HG02885 (cell line): ENCODE measurements around the gene GALNT13.

Experiments
- ATAC-seq: cut with Tn5 transposase; IDR thresholded peaks from one replicate; pipeline ENCODE4 v1.9.1; 2021; ENCODE audit warnings: mild to moderate bottlenecking; ENCODE audit not compliant: unreplicated experiment, poor library complexity

The GALNT13 gene

DNA sequence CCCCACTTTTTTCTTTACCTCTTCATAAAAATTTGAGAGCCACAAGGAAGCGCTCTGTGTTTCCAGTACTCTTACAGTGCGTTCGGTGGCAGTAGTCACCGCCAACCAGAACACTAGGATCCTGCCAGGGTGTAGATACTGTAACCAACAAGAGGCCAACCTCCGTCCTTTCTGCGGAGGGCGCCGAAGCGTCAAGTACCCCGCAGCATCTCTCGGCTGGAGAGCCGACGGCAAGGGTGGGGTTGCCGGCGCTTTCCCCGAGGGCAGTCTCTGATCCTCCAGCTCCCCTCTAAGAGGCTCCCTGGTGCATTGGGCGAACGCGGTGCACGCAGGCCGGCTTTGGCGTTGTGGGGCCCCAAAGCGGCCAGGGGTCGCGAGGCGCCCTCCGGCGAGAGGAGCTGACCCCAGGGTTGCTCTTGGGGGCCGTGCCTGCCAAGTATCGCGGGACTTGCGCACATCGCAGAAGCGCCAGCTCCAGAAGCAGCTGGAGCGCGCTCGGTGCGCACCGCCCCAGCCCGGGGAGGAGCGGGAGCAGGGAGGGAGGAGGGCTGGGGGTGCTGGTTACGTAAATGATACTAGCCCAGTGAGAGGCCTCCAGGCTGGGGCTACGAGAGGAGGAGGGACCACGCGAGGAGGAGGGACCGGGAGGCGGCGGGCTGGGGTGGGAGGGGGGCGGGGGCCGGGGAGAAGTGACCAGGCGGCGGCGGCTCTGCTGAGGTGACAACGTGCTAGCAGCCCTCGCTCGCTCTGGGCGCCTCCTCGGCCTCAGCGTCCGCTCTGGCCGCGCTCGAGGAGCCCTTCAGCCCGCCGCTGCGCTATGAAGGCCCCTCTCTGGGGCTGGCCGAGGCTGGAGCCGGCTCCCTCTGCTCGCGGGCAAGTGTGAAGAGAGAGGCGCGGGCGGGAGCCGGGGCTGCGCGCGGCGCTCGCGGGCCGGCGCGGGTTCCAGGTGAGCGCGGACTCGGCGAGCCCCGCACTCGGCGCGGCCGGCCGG, at the start of gene GALNT13:
TSS of gene GALNT13 (plus strand) at position 692 of the 991 bp plus-strand sequence.
- ATAC-seq = no peak

DNA sequence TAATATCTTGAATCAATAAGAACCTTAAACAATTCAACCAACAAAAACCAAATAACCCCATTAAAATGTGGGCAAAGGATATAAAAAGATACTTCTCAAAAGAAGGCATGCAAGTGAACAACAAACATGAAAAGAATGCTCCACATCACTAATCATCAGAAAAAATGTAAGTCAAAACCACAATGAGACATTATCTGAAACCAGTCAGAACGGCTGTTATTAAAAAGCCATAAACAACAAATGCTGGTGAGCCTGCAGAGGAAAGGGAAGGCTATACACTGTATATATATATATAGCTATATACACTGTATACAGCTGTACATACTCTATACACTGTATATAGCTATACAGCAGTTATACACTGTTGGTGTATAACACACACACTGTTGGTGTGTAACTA, 47.8 kb upstream of the GALNT13 start:
- no peak for ATAC-seq

DNA sequence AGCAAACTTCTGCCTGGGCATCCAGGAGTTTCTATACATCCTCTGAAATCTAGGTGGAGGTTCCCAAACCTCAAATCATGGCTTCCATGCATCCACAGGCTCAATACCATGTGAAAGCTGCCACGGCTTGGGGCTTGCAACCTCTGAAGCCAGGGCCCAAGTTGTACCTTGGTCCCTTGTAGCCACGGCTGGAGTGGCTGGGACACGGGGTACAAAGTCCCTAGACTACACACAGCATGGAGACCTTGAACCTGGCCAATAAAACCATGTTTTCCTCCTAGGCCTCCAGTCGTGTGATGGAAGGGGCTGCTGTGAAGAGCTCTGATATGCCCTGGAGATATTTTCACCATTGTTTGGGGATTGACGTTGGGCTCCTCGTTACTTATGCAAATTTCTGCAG, 43.4 kb upstream of the GALNT13 start:
- ATAC-seq = no peak

DNA sequence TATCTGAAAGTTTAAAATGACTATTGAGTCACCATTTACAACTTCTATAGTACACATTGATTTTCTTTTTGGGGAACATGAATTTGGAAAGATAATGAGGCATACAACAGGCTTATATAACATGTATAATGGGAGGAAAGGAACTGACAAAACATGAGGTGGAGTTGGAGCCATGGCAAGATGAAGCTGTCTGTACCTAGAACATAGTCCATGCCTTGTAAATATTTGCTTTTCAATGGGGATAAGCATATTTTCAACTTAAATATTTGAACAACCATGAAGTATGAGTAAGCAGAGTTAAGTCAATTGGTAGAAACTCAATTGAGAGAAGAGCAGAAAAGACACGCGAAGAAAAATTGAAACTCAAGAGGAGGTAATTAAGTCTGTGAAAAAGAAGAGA, 37.1 kb upstream of the GALNT13 start:
- no peak for ATAC-seq

DNA sequence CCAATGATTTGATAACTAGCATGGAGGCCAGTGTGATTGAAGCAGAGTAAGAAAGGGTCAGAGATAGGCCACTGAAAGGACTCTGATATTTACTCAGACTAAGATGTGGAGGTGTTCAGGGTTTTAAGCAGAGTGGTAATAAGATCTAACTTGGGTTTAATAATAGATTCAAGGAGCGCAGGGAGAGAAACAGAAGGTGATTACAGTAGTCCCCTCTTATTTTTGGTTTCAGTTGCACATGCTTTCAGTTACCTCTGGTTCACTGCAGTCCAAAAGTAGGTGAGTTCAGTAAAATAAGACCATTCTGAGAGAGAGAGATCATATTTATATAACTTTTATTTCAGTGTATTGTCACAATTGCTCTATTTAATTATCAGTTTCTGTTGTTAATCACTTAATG, 13.5 kb upstream of the GALNT13 start:
- no peak for ATAC-seq

DNA sequence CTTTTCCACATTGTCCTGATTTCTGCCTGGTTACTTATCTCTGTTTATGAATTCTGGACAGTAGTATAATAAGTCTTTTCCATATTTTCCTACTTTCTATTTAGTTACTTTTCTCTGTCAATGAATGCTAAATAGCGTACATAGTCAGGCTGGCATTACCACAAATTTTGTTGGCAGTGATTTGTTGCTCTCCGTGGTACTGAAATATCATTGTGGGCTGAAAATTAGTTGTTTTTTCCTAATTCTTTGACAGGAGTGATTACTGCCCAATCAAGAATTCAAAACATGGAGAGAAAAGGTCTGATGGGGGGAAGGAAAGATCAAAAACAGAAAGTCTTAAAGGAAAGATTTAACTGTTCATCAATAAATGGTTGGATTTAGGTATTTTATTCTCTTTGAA, 7.7 kb upstream of the GALNT13 start:
- no peak for ATAC-seq

DNA sequence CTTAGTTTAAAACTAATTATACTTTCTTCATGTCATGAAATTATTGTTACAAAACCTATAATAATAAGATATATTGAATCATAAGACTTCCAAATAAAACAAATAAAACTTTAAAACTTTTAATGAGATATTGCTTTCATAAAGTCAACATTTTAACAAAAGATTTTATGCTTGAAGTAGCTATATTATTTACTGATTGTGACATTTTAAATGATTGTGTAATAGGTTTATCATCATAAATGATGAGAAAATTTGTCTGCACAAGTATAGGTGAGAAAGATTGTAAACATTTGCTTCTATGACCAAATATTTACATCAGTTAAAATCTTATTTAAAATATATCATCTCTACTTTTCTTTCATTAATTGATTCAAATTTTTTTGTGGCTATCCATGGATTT, 5.1 kb upstream of the GALNT13 start:
- ATAC-seq = no peak

DNA sequence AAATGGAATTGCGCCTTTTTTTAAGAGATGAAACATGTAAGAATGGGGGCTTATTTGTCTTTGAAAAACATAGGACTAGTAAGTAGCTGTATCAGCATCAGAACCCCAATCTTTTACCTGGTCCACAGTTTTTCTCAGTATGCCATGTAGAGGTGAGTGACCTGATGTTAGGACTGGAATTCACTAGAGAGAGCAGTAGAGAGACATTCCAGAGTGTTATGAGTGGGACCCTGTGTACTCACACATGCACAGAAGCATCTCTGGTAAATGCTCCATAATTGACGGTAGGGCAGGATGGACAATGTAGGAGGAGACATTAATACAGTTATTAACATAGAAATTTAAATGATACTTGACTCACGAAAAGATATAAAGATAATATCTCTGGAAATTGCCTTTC, 1.4 kb upstream of the GALNT13 start:
- no peak for ATAC-seq

DNA sequence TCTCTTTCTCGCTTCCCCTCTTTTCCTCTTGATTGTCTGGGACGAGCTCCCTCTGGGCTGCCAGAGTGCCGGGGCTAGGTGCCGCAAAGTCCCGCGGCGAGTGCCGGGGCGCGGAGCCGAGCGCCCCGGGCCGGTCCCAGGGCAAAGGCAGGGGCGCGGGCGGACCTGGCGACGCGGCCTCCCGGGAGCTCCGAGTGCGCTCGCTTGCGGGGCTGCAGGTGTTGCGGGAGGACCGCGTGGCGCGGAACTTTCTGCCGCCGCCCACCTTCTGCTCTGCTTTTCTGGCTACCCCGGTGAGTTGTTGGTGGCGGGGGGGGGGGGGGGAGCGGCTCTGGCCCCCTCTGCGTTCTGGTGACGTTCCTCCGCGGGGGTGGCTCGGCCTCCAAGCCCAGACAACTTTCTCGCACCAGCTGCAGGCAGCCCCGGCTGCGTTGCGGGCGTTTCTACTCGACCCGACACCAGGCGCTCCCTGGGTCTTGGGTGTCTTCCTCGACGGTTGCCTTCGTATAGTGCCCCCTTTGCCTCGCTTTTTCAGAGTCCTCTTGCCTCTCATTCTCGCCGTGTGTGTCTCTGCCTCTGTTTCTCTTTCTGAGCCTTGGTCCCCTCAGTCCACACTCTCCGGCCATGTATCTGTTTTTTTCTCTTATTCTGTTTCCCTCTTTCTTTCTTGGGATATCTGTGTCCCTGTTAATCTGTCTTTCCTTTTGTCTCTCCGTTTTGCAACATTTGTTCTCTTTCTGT, 759 bp downstream of the GALNT13 start:
- no peak for ATAC-seq

DNA sequence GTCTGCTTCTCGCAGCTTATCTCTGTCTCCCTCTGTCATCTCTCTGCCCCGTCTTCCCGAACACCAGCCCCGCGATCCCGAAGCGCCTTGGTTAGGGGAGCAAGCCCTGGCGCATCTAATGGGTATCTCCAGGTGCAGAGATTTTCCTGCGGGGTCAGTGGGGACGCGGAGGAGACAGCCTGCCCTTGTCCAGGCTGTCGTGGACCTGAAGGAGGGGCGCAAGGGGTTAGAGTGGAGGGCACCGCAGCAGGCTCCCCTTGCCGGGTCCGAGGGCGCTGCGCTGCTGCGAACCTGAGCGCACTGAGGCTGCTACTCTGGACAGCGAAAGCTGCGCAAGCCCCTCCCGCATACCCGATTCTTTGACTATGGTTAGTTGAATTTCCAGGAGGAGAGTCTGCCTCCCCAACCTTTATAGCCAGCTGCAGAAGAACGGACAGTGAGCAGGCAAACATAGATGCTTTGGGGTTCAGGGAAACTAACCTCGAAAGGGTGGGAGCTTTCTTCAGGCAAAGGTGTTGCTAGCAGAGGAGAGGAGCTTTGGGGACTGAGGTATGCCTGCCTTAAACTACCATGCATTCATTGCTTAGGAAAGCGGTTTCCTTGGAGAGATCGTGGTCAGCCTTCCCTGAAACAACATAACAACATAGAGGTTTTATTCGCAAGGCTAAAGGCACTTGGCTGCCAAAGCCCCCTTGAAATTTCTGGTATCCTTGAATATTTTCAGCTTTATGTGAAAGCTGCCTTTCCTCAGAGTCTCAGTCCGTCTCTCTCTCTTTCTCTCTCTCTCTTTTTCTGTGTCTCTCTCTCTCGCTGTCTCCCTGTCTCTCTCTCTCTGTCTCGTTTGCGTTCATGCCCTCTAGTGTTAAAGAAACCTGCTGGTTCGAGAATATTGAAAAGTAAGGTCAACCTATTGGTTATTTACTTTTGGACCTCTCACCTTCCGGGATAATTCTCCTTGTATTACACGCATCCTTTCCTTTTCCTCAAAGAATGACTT, 1.6 kb downstream of the GALNT13 start:
- no peak for ATAC-seq

DNA sequence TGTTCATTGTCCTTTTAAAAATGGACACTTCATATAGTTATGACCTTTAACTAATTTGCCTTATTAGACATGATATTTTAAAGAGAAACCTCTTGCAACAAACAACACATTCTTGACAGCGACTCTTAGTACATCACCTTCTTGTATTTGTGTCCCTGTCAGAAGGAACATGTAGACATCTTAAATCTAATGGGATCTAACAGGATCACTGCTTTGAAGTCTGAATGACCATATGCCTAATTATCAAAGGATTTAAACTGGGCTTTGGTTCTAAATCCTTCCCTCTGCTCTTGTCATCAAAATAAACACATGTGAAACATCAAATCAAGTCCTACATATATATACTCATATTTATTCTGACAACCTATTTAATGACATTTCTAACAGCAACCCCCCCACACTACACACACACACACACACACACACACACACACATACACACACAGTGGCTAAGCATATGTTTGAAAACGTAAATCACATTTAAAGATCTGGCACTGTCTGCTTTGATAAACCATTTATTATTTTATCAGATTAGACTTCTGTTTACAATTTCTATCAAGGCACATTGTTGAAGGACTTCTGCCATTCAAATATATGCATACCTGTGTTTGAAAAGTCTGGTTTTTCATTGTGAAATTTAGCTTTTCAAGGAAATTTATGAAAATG, 4.2 kb downstream of the GALNT13 start:
- no peak for ATAC-seq

DNA sequence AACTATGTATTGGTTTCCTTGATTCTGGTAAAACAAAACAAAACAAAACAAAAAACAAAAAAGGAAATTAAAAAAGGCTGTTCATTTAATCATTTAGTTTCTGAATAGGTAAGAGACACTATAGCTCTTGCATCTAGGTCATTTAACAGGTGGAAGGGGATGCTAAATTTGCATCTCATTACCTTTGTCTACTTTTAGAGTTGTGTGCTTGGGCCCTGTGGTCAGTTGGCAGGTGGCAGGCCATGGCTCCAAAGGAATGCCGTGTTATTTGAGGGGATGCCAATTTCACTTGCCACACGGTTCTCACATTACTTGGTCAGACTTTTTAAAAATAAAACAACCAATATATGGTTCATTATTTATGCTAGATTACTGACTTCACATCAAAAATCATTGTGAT, 9.2 kb downstream of the GALNT13 start:
- no peak for ATAC-seq

DNA sequence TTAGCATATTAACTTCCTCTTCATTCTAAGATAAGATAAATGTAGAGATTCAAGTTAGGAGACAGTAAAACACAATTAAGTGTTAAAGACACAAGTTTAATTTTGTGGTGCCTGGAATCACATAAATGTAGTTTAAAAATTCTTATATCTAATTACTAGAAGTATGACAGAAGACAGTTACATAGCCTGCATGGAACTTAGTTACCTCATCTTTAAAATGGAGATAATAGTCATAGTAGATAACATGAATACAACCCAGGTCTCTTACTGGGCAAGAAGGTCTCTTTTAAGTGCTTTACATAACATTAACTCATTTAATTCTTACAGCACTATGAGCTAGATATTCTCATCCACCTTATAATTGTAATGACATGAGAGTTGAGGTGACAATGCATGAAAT, 15.1 kb downstream of the GALNT13 start:
- no peak for ATAC-seq

DNA sequence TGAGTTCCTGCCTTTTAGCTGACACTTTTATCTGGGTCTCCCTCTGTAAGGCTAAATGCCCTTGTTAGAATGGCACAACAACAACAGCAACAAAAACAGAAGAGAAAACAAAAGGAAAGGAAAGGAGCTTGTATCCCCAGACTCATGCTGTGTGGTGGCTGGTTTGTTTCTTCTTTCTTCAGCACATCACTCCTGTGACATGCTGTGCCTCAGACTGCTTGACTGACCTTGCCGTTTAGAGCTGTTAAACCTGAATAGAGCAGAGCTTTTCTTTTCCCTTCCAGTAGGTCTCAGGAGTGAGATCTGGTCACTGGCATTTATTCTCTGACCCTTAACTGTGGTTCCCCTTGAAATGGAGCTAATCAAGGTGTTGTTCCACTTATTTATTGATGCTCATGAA, 18.9 kb downstream of the GALNT13 start:
- no peak for ATAC-seq

DNA sequence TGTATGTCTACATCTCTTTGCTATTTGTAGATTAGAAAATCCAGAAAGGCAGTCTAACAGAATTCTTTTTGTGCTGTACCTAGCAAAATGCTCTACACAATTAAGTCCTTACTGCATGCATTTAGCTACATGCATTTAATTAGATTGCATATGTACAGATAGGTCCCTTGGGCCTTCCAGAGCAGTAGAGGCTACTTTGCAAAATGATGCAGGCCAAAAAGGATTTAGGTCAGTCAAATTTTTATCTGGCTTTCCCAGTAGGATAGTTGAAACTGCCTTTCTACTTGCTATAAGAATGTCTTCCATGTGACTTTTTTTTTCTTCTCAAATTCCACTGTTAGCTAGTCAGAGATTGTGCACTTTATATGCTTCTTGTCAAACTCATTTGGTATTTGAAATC, 19.3 kb downstream of the GALNT13 start:
- ATAC-seq = no peak

DNA sequence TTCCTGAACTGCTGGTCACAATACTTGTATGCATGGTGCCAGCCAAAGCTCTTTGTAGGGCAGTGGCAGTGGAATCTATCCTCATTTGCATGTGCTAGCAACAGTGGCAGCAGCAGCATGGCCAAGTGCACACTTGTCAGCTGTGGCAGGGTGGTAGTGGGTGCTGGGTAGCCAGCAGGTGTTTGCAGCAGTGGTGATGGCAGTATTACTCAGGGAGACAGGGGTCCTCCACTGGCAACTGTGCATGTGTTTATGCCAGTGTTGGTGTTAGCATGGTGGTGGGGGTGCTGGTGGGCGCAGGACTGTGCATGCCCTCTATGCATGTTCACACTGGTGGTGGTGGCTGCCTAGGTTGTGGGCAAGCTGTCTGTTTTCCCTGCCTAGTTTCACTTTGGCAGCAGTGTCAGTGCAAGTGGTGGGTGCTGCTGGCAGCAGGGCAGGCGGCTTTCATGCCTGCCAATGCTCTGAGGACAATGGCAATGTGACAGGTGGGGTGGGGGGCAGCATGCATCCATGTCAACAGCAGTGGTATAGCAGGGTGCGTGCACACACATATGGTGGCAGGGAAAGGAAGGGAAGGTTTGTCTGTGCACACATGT, 41.2 kb downstream of the GALNT13 start:
- ATAC-seq = no peak

DNA sequence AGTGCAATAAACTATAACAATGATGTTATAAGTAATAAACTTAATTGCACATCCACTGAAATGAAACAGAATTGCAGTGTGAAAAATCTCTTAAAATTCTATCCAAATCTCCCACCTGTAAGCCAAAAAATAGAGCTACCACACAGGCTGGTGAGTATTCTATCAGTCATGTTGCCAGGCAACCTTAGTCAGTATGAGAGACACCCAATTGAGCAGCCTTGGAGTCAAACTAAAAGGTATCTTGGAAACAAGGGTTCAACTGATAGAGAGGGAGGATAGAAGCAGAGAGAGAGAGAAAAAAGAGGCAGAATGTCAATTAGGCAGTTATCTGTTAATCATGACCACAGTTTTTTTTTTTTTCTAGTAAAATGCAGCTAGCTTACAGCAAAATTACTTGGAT, 45.8 kb downstream of the GALNT13 start:
- no peak for ATAC-seq

DNA sequence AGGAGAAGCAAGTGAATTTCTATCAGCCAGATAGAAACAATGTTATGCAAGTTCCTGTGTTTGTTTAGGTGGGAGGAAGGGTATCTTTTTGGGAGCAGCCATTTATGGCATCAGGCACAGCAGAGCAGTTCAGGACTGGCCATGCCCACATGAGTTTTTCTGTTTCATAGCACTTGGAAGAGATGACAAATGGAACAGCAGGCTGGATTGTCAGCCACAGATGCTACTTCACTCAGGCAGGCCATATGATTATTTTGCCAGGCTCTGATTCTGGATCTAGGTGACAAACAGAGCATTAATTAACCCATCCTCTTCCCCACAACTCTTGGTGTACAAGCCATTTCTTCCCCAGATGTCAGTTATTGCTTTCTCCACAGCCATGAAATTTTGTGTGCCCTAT, 63.8 kb downstream of the GALNT13 start:
- ATAC-seq = no peak

DNA sequence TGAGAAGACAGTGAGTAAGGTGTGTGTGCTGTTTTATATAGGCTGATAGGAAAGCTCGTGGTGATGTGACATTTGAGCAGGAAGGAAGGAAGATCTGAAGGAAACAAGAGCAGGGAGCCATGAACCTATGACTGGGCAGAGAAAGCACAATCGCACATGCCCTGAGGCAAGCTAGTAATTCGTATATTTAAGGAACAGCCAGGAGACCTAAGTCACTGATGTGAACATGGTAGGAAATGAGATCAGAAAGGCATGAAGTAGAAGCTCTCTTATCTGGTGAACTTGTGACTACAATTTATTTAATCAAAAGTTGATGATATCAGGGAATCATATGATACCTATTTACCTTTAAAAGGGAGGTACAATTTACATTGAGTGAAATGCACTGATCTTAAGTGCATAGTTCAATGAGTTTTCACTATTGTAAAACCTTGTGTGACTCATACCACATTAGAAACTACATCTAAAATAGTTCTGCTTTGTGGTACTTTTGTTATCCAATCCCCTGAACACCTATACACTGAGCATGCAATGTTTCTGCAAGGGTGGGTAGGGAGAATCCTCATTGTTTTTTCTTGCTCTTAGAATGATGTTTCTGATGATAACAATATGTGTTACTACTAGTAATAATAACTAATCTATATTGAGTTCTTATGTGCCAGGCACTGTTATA, 67.5 kb downstream of the GALNT13 start:
- ATAC-seq = no peak
